Measurements from ENCODE around the gene KANK4.
"Not testable (repeated sequence)": the region's sequence is repeated elsewhere in the genome, so short reads cannot be mapped to it uniquely, and the experiment has no call there.

The KANK4 gene

DNA sequence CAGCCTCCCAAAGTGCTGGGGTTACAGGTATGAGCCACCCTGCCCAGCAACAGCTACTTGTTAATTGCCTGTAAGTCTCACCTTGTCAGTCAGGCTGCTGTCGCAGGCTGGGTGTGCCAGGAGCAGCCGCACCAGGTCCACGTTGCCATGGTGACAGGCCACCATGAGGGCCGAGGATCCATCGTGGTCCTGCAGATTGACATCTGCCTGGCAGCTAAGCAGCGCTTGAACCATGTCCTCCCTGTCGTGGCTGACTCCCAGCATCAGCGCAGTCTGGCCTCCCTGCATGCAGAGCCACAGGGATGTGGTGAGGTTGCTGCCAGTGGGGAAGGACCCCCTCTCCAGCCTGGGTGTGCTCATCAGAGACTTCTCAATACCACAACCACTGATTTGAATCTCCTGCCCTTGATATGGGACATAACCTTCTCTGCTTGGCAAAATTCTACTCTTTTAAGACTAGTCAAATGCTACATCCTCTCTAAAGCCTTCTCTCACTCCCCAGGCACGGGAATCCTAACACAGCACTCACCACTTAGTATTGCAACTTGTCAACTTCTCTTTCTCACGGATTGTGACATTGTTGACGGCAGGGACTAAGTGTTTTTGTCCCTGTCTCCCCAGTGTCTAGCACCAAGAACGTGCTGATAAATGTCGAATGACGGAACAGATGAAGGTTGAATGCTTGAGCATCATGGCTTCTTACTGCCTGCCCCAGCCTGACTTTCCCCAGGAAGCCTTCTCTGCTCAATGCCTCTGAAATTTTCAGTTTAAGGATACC is 71.7 kb downstream of the KANK4 start:
- Histone ChIP-seq H3K4me2 (ENCODE audit: low read depth, low read length, poor library complexity, severe bottlenecking) (no peak overlapping the region), H3K9me2 (replicated peaks; ENCODE audit: low read depth, low read length) (no peaks in the 10 kb centered on the region), H3K79me2 (ENCODE audit: insufficient read depth, low read length) (no peaks in the 10 kb centered on the region), H3K9ac (ENCODE audit: low read depth, low read length, poor library complexity, severe bottlenecking) (no peak overlapping the region), H3K4me1 (ENCODE audit: insufficient read depth, low read length, poor library complexity, severe bottlenecking) (no peaks in the 10 kb centered on the region), H4K20me1 (ENCODE audit: insufficient read depth, low read length, poor library complexity, severe bottlenecking) (no peaks in the 10 kb centered on the region), H3F3A (ENCODE audit: low read depth) (no peaks in the 10 kb centered on the region), H3K36me3 (ENCODE audit: insufficient read depth, low read length) (no peaks in the 10 kb centered on the region), H3K27me3 (ENCODE audit: insufficient read depth, low read length, poor library complexity, severe bottlenecking) (no peaks in the 10 kb centered on the region), H3K9me3 (ENCODE audit: insufficient read depth, low read depth, low read length) (no peaks in the 10 kb centered on the region), H3K4me3 (ENCODE audit: low read length, poor library complexity, severe bottlenecking) (no peak overlapping the region), H2AFZ (ENCODE audit: low read length) (no peak overlapping the region)
- TF ChIP-seq, protein P1, sequence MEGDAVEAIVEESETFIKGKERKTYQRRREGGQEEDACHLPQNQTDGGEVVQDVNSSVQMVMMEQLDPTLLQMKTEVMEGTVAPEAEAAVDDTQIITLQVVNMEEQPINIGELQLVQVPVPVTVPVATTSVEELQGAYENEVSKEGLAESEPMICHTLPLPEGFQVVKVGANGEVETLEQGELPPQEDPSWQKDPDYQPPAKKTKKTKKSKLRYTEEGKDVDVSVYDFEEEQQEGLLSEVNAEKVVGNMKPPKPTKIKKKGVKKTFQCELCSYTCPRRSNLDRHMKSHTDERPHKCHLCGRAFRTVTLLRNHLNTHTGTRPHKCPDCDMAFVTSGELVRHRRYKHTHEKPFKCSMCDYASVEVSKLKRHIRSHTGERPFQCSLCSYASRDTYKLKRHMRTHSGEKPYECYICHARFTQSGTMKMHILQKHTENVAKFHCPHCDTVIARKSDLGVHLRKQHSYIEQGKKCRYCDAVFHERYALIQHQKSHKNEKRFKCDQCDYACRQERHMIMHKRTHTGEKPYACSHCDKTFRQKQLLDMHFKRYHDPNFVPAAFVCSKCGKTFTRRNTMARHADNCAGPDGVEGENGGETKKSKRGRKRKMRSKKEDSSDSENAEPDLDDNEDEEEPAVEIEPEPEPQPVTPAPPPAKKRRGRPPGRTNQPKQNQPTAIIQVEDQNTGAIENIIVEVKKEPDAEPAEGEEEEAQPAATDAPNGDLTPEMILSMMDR (conservative IDR thresholded peaks at IDR 0.05; ENCODE audit: low read length), result no peak
- no peak for TF ChIP-seq EZH2phosphoT487 (IDR thresholded peaks at IDR 0.05; ENCODE audit: borderline replicate concordance)

DNA sequence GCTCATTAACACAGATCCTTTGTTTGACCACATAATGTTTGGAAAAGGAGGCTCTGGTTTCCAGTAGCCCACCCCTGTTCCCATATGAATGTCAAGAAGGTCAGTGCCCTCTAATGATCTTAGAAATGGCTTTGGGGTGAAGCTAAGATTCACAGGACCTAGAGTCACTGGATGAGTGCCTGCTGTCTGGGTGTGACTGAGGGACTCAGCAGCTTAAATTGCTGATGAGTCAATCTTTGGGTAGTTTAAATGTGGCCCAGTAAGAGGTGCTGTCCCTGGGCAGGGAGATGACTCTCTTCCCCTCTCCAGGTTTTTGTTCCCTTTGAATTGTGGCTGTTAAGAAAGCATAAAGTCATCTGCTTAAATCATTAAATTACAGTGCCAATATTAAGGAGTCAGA is 74.0 kb downstream of the KANK4 start:
- Histone ChIP-seq H2AFZ (ENCODE audit: low read length) (no peak overlapping the region), H4K20me1 (ENCODE audit: insufficient read depth, low read length, poor library complexity, severe bottlenecking) (no peaks in the 10 kb centered on the region), H3F3A (ENCODE audit: low read depth) (no peaks in the 10 kb centered on the region), H3K9ac (ENCODE audit: low read depth, low read length, poor library complexity, severe bottlenecking) (no peak overlapping the region), H3K4me1 (ENCODE audit: insufficient read depth, low read length, poor library complexity, severe bottlenecking) (no peaks in the 10 kb centered on the region), H3K4me2 (ENCODE audit: low read depth, low read length, poor library complexity, severe bottlenecking) (no peak overlapping the region), H3K36me3 (ENCODE audit: insufficient read depth, low read length) (no peaks in the 10 kb centered on the region), H3K27me3 (ENCODE audit: insufficient read depth, low read length, poor library complexity, severe bottlenecking) (no peaks in the 10 kb centered on the region), H3K9me3 (ENCODE audit: insufficient read depth, low read depth, low read length) (no peaks in the 10 kb centered on the region), H3K4me3 (ENCODE audit: low read length, poor library complexity, severe bottlenecking) (no peak overlapping the region), H3K9me2 (replicated peaks; ENCODE audit: low read depth, low read length) (no peaks in the 10 kb centered on the region), H3K79me2 (ENCODE audit: insufficient read depth, low read length) (no peaks in the 10 kb centered on the region)
- TF ChIP-seq, protein P1 (conservative IDR thresholded peaks at IDR 0.05; ENCODE audit: low read length), result no peak
- TF ChIP-seq EZH2phosphoT487 (IDR thresholded peaks at IDR 0.05; ENCODE audit: borderline replicate concordance), result no peak

DNA sequence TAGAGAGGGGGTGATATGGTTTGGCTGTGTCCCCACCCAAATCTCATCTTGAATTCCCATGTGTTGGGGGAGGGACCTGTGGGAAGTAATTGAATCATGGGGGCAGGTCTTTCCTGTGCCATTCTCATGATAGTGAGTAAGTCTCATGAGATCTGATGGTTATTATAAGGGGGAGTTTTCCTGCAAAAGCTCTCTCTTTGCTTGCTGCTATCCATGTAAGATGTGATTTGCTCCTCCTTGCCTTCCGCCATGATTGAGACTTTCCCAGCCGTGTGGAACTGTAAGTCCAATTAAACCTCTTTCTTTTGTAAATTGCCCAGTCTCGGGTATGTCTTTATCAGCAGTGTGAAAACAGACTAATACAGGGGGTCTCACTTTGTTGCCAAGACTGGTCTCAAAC is 74.9 kb downstream of the KANK4 start:
- H3F3A ChIP-seq (ENCODE audit: low read depth); H3K27me3 ChIP-seq (ENCODE audit: insufficient read depth, low read length, poor library complexity, severe bottlenecking); H3K79me2 ChIP-seq (ENCODE audit: insufficient read depth, low read length); H3K4me3 ChIP-seq (ENCODE audit: low read length, poor library complexity, severe bottlenecking); H3K36me3 ChIP-seq (ENCODE audit: insufficient read depth, low read length); H4K20me1 ChIP-seq (ENCODE audit: insufficient read depth, low read length, poor library complexity, severe bottlenecking); H2AFZ ChIP-seq (ENCODE audit: low read length); H3K9me3 ChIP-seq (ENCODE audit: insufficient read depth, low read depth, low read length); H3K4me1 ChIP-seq (ENCODE audit: insufficient read depth, low read length, poor library complexity, severe bottlenecking); H3K9ac ChIP-seq (ENCODE audit: low read depth, low read length, poor library complexity, severe bottlenecking); H3K9me2 ChIP-seq (replicated peaks; ENCODE audit: low read depth, low read length); H3K4me2 ChIP-seq (ENCODE audit: low read depth, low read length, poor library complexity, severe bottlenecking): not testable (repeated sequence)

All from Loucy (cell line).